Hepatic stellate cell (primary cell): ENCODE measurements around the gene ARHGAP42.

Experiments used
- DNase-seq: peaks from one replicate; pipeline ENCODE4 v3.0.0; 2011; ENCODE audit warnings: low spot score

Gene ARHGAP42

DNA sequence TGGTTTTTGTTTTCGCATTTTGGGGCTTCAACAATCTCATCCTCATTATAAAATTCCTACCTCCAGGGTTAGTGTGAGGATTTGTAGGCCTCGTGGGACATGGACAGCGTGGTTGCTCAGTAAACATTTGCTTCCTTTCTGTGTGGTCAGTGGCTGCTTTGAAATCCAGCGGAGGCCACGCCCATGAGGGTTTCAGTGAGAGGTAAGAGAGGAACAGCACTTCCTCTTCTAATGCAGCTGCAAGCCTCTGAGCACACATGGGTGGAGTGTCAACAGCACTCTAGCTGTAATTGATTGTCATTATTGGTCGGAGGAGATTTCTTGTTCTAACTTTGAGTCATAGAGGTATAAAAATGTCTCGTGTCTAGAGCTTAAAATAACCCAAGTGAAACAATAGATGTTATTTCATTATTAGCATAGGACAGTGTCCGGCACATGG lies 6.0 kb upstream of the ARHGAP42 start:
- no peak for DNase-seq

DNA sequence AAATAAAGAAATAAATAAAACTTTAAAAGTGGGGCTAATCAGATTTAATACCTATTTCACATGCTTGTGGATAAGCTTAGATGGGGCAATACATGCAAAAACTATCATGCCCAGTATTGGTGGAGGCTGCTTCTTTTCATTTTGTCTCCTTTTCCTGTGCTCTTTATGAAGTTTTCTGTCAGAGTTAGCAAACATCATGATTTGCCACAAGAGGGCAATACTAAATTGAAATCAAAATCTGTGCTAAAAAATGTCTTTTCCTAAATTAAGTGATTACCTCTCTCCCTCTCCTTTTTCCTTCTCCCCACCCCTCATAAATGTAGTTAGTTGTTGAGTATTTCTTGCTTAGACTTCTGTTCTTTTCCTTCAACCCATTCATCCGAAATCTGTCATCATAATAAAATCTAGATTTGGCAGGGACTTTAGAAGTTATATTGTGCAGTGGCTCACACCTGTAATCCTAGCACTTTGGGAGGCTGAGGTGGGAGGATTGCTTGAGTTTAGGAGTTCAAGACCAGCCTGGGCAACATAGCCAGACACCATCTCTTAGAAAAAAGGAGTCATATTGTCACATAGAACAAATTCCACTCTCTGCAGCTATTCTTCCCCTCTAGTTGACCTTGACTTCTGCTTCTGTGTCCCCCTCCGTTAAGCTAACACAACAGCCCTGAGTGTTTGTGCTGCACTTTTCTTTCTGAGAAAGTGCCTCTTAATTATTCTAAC lies 4.7 kb upstream of the ARHGAP42 start:
- no peak for DNase-seq

DNA sequence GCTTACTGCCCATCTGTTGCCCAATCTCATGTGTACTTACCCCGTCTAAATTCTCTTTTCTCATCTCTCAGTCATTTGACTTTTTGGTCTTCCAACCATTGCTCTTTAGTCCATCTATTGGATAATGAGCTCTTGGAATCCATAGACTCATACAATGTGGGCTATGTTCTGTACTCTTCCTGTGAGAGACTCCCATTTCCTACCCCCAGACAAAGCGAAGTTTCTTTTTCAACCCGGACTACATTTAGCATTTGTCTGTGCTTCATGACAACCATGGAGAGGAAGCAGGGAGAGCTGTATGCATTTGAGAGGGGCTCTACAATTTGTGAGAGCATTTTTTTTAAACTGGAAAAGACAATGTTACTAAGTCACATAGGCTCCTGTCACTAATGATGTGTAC lies 4.0 kb upstream of the ARHGAP42 start:
- DNase-seq: no peak

DNA sequence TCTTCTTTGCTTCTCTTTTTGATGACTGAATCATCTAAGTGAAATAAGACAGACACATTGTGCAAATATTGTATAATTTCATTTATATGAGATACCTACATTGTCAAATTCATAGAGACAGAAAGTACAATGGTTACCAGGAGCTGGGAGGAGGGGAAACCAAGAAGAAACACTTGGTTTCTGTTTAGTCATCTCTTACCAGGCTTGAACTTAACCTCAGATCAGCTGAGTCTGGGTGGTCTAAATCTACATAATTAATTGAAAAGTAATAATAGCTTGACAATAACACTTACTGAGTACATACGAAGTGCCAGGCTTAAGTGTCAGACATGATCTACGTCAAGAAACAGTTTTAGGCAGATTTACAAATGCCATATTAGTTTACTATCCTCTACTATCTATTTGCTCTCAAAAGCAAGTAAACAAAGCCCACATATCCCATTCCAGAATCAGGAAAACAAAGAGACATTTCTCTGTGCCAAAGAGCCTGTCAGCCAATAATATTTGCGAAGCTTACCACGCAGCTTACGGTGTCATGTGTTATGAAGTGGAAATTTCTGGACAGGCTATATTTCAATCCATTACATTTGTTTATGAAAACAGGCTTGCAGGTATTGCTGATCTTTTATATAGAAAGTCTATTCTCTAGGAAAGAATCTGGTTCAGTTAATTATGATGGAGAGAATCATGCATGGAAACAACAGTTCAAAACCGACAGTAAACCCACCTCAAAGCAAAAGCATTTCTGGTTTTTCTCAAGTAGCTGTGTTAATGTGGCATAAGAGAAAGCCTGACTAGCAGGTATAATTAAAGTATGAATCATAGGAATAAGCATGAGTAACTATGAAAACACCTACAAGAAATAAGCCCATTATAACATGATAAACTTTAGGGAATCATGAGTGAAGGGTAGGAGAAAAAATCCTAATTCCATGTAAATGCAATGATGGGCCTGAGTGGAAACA lies 2.7 kb upstream of the ARHGAP42 start:
- DNase-seq: no peak

DNA sequence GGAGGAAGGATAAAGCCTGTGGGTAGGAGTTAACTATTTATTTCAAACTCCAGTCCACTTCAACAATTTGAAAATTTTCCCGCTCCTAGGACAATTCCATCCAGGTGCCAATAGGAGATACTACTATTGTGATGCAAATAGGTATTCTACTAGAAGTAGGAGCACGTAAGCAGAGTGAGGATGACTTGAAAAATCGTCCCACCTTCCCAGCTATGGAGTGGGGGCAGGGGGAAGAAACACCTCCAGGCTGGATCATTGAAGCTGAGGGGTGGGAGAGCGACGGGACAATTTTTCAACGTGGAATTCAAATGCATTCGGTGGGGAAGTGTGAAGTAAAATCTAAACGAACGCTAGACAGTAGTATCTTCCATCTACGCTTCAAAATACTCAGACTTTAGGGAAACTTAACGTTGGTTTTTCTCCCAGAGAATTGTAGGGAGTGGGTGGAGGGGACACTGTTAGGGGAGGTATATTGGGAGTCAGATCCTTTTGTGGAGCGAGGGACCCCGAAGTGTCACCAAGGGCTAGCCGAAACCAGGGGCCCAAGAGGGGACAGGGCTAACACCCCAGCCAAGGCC lies 523 bp upstream of the ARHGAP42 start:
- DNase-seq: no peak

DNA sequence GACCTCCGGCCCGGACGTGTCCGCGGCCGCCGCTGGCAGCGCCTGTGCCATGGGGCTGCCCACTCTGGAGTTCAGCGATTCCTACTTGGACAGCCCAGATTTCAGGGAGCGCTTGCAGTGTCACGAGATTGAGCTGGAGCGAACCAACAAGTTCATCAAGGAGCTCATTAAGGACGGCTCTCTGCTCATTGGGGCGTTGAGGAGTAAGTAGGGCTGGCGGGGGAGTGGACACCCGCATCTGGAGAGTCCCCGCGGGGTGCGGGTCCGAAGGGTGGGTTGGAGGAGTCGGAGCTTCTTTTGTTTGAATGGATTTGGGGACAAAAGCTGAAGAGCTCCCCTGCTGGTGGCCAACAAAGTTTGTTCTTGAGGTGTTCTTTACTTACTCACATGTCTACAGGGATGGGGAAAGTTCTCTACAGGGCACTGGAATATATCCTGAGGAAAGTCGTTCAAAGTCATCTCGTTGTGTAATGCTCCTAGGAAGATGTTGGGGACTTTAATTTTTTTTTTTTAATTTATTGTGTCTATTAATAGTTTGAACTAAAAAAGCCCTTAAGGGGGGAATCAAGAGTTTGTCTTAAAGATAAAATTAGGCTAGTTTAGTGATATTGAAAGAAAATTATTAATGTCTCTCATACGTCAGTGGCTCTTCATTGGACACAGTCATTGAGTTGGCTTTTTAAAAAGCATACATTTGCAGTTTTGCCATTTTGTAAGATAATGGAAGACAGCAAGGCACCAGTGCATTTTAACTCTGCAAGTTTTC lies 725 bp downstream of the ARHGAP42 start:
- DNase-seq: peak; percentile 78

DNA sequence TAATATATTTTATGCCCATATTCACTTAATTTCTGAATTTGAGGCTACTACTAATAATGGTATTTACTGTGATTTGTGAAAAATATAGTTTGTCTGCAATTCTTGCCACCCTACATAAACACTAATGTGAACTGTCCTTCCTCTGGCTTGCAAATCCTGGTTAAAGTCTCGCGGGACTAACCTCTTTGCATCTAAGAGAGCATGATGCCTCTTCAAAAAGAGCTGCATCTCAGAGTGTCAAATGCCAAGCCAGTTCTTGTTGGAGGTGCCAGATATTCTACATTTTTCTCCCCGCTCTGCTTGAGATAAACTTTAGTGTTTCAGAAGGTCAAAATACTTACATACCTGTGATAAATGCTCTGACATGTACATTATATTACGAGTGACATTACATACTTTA lies 2.1 kb downstream of the ARHGAP42 start:
- DNase-seq: no peak

DNA sequence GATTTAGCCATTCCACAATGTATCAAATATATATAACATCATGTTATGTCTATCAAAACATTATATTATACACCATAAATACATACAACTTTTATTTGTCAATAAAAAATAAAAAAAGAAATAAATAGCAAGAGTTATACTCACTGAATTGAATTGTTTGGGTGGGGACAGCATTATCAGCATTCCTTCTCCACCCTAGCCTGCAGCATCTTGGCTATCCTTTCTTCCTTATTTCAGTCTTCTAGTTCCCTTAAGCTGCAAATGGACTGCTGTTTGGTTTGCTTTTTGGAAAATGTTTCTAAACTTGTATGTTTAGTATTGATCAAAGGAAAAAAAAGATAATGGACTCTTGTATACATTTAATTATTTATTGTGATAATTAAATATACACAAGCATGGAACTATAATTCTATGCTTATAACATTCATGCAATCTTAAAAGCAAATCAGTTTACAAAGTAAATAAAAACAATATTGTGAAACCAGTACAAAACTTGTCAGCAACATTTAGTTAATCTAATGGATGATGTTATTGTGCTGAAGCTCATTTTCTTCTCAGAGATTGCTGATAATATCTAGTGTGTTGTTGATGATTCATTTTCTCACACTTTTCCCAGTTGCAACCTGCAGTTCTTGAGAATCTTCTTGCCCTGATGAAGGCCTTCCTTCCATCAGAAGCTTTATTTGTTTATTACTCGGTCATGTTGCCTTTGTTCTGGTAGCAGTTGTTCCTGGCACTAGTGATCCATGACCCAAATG lies 5.0 kb downstream of the ARHGAP42 start:
- no peak for DNase-seq

DNA sequence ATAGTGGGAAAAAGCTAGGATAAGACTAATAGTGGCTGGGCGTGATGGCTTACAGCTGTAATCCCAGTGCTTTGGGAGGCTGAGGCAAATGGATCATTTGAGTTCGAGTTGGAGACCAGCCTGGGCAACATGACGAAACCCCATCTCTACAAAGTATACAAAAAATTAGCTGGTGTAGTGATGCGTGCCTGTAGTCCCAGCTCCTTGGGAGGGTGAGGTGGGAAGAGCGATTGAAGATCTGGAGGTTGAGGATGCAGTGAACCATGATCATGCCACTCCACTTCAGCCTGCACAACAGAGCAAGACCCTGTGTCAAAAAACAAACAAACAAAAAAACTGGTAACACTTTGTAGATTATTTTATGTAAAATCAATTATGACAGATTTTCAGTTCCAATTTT lies 8.8 kb downstream of the ARHGAP42 start:
- DNase-seq: no peak

DNA sequence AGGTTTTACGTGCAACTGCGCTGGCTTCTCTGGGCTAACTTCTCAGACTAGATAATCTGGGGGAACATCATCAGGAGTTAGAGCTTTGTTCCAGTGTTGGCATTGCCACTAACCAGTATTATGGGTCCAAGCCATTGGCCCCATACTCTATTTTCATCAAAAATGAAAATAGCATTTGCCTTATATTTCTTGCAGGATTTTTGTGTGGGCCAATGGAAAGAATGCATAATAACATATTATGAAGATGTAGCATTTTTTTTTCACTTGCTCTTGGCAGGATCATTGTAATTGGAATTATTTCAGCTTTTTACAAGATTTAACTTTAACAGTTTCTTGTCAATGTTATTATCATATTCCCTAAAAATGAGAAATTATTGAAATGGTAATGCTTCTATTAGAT lies 16.1 kb downstream of the ARHGAP42 start:
- DNase-seq: no peak

DNA sequence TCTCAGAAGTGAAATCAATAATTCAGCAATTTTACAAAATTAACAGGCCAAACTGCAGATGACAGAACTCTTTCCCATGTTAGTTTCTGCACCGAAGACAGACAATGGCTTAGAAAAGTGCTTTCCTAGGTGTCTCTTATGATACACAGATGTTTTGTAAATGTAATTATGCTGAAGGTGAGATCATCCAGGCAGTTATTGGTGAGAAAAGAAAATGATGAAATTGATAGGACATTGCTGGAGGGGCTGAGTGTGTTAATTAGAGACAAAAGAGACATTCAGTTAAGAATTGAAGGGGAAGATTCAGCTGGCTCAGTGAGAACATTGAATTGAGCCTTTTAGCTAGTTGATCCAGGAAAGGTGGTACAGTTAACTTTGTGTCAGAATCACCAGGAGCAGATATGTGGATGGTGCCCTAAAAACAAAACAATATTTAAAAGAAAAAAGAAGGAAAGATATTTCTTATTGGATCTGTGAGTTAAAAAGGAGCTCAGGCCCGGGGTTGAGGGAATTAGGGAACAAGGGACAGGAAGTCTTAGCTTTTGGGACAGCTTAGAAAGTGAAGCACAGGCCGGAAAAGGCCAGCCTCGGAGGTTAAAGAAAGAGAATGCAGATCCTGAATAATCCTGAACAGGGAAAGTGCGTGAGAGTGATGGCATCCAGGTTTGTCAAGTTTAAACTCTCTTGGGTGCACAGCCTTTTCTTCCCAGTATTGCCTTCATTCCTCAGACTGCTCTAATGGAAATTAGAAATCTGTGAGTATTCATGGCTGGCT lies 16.9 kb downstream of the ARHGAP42 start:
- DNase-seq: no peak

DNA sequence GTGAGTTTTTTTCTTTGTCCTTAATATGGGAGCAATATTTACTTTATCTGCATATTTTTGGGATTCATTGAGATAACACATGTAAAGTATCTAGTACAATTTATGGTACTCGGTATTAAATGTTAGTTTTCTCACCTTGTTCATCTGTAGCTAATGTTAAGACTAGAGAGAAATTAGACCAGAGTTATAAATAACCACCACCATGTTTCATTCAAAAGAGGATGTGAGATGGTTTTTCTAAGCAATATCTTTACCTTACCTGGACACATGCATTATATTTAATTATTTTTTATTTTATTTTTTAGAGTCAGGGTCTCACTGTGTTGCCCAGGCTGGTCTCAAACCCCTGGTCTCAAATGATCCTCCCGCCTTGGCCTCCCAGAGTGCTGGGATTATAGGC lies 18.4 kb downstream of the ARHGAP42 start:
- no peak for DNase-seq

DNA sequence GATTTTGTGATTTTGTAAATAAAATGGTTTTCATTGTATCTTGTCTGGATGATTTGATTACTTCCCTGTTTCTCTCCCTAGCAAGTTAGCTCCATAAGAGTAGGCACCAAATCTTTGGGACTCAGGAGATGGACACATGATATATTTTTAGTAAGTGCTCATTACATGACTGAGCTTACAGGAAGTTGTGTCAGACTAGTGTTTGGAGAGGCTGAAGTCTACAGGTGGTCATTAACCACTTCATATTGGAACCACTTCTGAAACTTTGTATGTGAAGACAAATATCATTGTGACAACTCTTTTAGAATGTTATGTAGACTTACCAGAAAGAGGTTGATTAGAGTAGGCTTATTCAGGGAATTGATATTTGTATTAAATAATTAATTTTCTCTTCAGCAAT lies 19.1 kb downstream of the ARHGAP42 start:
- DNase-seq: no peak

DNA sequence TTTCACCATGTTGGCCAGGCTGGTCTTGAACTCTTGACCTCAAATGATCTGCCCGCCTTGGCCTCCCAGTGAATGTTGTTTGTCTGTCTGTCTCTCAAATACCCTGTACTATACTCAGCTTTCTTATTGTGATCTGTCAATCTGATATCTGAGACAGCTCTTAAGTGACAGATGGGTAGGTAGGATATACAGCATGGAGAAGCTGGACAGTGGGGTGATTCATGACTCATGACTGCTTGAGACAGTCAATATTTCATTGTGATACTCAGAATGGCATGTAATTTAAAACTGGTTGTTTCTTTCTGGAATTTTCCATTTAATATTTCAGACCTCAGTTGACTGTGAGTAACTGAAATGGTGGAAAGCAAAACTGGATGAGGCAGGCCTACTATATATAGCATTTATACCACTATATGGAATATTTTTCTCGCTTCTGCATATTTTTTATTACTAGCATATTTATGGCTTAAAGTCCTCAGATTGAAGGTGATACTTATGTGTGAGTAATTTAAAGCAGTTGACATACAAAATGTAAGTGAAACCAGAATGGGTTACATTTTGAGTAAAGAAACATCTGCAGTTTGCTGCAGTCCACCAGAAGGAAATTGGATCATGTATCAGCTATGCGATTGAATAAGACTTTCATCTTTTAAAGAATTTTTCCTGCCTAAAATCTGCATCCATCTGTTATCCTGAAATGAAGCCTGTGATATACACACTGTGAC lies 22.3 kb downstream of the ARHGAP42 start:
- DNase-seq: no peak

DNA sequence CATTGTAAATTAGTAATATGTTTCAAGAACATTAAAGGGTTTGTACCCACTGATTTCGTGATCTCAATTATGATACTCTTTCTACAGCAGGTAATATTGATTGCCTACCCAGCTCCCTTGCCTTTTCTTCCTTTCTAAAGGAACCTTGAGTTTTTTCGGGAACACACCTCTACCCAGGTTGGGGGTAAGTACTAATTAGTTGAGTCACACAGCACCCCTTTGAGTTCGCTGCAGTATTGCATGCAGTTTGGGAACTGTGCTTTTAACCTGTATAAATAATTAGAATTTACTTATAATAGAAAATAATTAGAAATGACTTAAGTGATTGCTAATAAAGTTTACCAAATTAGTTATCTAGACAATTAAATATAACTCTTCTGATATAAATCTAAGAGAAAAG lies 24.9 kb downstream of the ARHGAP42 start:
- no peak for DNase-seq

DNA sequence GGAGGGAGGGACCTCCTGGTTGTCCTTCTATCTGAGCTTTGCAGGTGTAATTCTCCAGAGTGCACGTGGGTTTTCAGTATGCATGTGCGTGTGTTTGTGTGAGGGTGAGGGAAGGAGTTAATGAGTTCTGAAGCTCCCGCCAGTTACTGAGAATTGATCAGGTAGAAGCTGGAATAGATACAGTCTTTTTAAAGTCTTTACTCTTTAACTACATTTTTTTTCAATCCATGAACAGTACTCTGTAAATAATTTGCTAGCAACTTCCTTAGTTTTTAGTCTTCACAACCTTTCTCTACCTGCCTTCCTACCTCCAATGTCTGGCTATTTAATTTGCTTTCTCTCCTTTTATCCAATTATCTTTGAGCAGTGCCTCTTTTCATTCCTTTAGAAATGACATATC lies 25.5 kb downstream of the ARHGAP42 start:
- DNase-seq: no peak

DNA sequence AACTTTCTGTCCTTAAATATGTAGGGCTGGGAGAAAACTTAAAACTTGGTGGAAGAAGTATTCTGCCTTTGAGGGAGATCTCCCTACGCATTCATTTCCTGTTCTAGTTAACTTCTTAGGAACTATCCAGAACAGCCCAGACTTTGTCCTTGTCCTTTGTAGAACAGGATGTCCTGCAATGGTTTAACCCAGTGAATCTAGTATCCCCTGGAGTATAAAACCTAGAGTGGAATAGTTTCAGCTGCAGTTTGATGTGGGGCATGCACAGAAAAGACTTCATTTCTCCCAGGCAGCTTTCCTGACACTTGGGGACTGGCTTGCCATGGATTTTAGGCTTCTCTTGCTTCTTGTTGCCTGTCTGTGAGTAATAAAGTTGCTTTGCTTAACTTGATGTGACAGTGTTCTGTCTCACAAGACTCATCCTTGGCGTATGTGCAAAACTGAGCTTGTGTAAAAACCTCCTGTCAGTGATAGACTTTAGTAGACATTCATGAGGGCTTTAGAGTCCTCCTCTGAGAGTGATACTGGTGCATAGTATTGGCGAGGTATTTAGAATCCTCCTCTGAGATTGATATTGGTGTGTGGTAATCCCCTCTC lies 28.2 kb downstream of the ARHGAP42 start:
- DNase-seq: no peak

DNA sequence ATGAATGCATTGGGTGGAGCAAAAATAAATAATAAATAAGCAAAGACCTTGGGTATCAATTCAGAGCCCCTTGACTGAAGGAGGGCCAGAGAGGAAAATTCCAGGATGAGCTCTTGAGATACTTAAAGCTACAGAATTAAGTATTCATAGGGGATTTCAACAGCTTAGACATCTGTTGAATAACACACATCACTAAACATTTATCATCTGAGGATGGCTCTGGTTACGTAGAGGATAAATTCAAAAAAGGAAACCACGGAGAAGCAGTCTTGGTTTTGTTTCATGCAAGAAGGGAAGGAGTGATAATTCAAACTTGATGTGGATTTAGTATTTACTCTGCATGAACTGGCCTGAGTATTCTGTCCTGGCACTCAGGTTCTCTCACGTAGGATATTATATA lies 29.8 kb downstream of the ARHGAP42 start:
- DNase-seq: no peak

DNA sequence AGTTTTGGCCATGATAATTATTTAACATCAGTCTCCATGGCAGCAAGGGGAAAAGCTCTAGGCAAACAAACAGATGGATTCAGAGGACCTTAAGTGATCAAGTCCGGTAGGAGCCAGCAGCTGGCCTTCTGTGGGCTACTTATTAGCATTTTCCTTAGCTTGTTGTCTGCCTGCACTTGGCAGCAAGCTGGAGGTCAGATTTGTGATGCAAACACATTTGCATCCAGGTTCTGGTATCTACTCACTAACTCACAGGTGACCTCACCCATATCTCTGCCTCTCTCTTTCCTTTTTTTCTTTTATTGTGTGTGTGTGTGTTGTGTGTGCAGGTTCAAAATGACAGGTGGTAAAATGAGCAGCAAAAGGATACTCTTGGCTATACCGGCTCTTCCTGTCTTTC lies 32.3 kb downstream of the ARHGAP42 start:
- no peak for DNase-seq

DNA sequence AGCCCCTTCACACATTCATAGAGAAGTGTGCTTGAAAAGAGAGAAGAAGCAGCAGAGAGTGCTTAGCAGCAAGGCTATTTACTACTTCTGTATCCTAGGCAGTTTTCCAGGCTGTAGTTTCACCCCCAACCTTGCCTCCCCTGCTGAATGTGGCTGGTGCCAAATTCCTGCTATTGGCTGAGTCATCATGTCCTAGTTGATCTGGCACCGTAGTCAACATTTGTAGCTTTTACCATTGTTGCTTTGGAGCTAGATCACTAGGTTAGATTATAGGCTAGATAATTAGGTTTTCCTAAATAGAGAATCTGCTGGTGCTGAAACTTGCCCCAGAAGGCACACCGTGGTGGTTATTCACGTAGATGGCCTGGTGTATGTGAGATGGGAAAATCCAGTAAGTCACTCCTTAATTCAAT lies 32.7 kb downstream of the ARHGAP42 start:
- DNase-seq: peak; percentile 78
